Cardiac muscle cell (in vitro differentiated cells and primary cell): ENCODE results near the gene KRT39. TPM values are rescaled to one million over a fixed set of nuclear protein-coding genes. Genes with fewer than 3 reads are reported as not detected.

Experiments used
- DNase-seq, 2 donors: peaks; one replicate each; pipeline versions ENCODE4 v3.0.0 to v3.0.0-alpha.2; 2010 to 2017; ENCODE audit warnings: low read depth in 1 of 2, low spot score in 1 of 2
- H3K27ac ChIP-seq: fragments of 200-600 bp; sonication (generic); 2 replicates; pipeline ENCODE4 v1.5.1; 2016
- H3K27me3 ChIP-seq: fragments of 200-600 bp; sonication (generic); 2 replicates; pipeline ENCODE4 v1.6.0; 2016; ENCODE audit warnings: control low read depth
- H3K36me3 ChIP-seq: fragments of 200-600 bp; sonication (generic); 2 replicates; pipeline ENCODE4 v1.5.1; 2016; ENCODE audit warnings: control low read depth
- H3K4me1 ChIP-seq: fragments of 200-600 bp; sonication (generic); 2 replicates; pipeline ENCODE4 v1.8.1; 2017; ENCODE audit warnings: low read depth, mild to moderate bottlenecking, mixed run types
- H3K4me3 ChIP-seq: fragments of 200-600 bp; sonication (generic); 2 replicates; pipeline ENCODE4 v1.5.1; 2016; ENCODE audit warnings: mild to moderate bottlenecking
- H3K9me3 ChIP-seq: fragments of 200-600 bp; sonication (generic); 2 replicates; pipeline ENCODE4 v1.5.1; 2017; ENCODE audit warnings: low read depth, mild to moderate bottlenecking, control low read depth
- CTCF ChIP-seq: IDR thresholded peaks from 2 replicates; pipeline ENCODE4 v1.5.1; 2012; ENCODE audit warnings: low read depth, mild to moderate bottlenecking, low read length
- polyA plus RNA-seq: library from polyadenylated mRNA; unstranded; fragments of >200 nt; fragmentation: Nextera tagmentation; extraction: Ambion mirVana; gene quantifications from 2 replicates; pipeline ENCODE4 v1.2.1, GENCODE V29; 2016
- total RNA-seq: library from RNA; depleted of rRNA; stranded (reverse); fragments of >200 nt; gene quantifications from 2 replicates; pipeline ENCODE4 v1.2.3, GENCODE V29; 2016

Gene KRT39
- total RNA-seq (not detected in 2 replicates), polyA plus RNA-seq (not detected in 2 replicates)

GRCh38 chr17:40966848-40967247, at the start of gene KRT39:
TSS of gene KRT39 (minus strand) at chr17:40966948. CDS start at chr17:40966856, 92 bp downstream.
- no peaks in the 10 kb centered on the region for H3K36me3 ChIP-seq
- DNase-seq: no peak
- TF ChIP-seq CTCF: no peak
- H3K4me1 ChIP-seq: no peaks in the 10 kb centered on the region
- H3K4me3 ChIP-seq: no peak within 1 kb of the TSS
- H3K9me3 ChIP-seq: no peaks in the 10 kb centered on the region
- no peaks in the 10 kb centered on the region for H3K27me3 ChIP-seq
- H3K27ac ChIP-seq: no peak within 1 kb of the TSS

- DNase-seq: no peak
- Histone ChIP-seq H3K9me3 (no peaks in the 10 kb centered on the region), H3K4me1 (no peaks in the 10 kb centered on the region), H3K36me3 (no peaks in the 10 kb centered on the region), H3K27me3 (no peaks in the 10 kb centered on the region), H3K4me3 (no peak overlapping the region), H3K27ac (no peak overlapping the region)
- no peak for TF ChIP-seq CTCF
Observed at GRCh38 chr17:41015454-41015853, 48.7 kb upstream of the KRT39 start.

GRCh38 chr17:41013606-41014005, 46.9 kb upstream of the KRT39 start:
- Histone ChIP-seq H3K4me1 (no peaks in the 10 kb centered on the region), H3K9me3 (no peaks in the 10 kb centered on the region), H3K36me3 (no peaks in the 10 kb centered on the region), H3K27ac (no peak overlapping the region), H3K27me3 (no peaks in the 10 kb centered on the region), H3K4me3 (no peak overlapping the region)
- DNase-seq: no peak
- TF ChIP-seq CTCF: no peak

- Histone ChIP-seq H3K4me1 (no peaks in the 10 kb centered on the region), H3K27me3 (no peaks in the 10 kb centered on the region), H3K36me3 (no peaks in the 10 kb centered on the region), H3K4me3 (no peak overlapping the region), H3K9me3 (no peaks in the 10 kb centered on the region), H3K27ac (no peak overlapping the region)
- no peak for DNase-seq
- no peak for TF ChIP-seq CTCF
Observed at GRCh38 chr17:41013181-41013580, 46.4 kb upstream of the KRT39 start.

- H3K27ac ChIP-seq: no peak overlapping the region
- H3K36me3 ChIP-seq: no peaks in the 10 kb centered on the region
- no peaks in the 10 kb centered on the region for H3K9me3 ChIP-seq
- no peak overlapping the region for H3K4me3 ChIP-seq
- no peaks in the 10 kb centered on the region for H3K4me1 ChIP-seq
- no peak for DNase-seq
- TF ChIP-seq CTCF: no peak
- no peaks in the 10 kb centered on the region for H3K27me3 ChIP-seq
Observed at GRCh38 chr17:41012326-41013120, 45.8 kb upstream of the KRT39 start.
